ENCODE data around the gene PARP14. TPM values are rescaled to one million over a fixed set of nuclear protein-coding genes. Genes with fewer than 3 reads are reported as not detected.
"Not testable (repeated sequence)": the region's sequence is repeated elsewhere in the genome, so short reads cannot be mapped to it uniquely, and the experiment has no call there.

PARP14 gene
- total RNA-seq, 2 experiments from 2014 or later: 29.0 to 31.6 TPM

DNA sequence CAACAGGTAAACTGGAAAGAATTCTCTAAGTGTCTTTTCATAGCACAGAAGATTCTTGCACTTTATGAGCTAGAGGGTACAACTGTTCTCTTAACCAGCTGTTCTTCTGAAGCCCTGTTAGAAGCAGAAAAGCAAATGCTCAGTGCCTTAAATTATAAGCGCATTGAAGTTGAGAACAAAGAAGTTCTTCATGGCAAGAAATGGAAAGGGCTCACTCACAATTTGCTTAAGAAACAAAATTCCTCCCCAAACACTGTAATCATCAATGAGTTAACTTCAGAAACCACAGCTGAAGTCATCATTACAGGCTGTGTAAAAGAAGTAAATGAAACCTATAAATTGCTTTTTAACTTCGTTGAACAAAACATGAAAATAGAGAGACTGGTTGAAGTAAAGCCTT is 19.6 kb downstream of the PARP14 start:
- H3K4me3 Mint-ChIP-seq: no peak overlapping the region
- H3K36me3 Mint-ChIP-seq (ENCODE audit: low read depth): peaks cover 93% of the 10 kb centered on the region
- CTCF ChIA-PET: no interaction called here
- no peak overlapping the region for H3K27ac ChIP-seq (ENCODE audit: low read depth in 1 of 2, low read length in 2 of 2)
- no peaks in the 10 kb centered on the region for H3K9me3 ChIP-seq (ENCODE audit: control insufficient read depth in 1 of 2, insufficient read depth in 1 of 2, low read length in 2 of 2)
- H3K4me3 ChIP-seq (ENCODE audit: low read length): no peak overlapping the region
- ATAC-seq (ENCODE audit: poor library complexity): no peak
- peaks cover 8% of the 10 kb centered on the region for H3K4me1 Mint-ChIP-seq (ENCODE audit: low read depth)
- no peaks in the 10 kb centered on the region for H3K4me1 ChIP-seq (ENCODE audit: insufficient read depth, low read length)
- no peaks in the 10 kb centered on the region for H3K27me3 Mint-ChIP-seq
- TF ChIP-seq, protein P1, sequence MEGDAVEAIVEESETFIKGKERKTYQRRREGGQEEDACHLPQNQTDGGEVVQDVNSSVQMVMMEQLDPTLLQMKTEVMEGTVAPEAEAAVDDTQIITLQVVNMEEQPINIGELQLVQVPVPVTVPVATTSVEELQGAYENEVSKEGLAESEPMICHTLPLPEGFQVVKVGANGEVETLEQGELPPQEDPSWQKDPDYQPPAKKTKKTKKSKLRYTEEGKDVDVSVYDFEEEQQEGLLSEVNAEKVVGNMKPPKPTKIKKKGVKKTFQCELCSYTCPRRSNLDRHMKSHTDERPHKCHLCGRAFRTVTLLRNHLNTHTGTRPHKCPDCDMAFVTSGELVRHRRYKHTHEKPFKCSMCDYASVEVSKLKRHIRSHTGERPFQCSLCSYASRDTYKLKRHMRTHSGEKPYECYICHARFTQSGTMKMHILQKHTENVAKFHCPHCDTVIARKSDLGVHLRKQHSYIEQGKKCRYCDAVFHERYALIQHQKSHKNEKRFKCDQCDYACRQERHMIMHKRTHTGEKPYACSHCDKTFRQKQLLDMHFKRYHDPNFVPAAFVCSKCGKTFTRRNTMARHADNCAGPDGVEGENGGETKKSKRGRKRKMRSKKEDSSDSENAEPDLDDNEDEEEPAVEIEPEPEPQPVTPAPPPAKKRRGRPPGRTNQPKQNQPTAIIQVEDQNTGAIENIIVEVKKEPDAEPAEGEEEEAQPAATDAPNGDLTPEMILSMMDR (IDR thresholded peaks at IDR 0.05): no peak
- H3K36me3 ChIP-seq (ENCODE audit: insufficient read depth, low read length): peaks cover 91% of the 10 kb centered on the region
- DNase-seq: no peak
- no peaks in the 10 kb centered on the region for H3K27me3 ChIP-seq (ENCODE audit: control insufficient read depth in 1 of 2, insufficient read depth in 2 of 2, low read length in 2 of 2)
- intact Hi-C loops (cut with DNase I, micrococcal nuclease): no loop called here
- H3K9me3 Mint-ChIP-seq: no peaks in the 10 kb centered on the region
- H3K27ac Mint-ChIP-seq: no peak overlapping the region
- POLR2A ChIA-PET: interaction anchor here (1.0 kb wide), 1 partner anchor 164 kb away, joined by 3 read pairs; no protein-coding TSS in a partner anchor

DNA sequence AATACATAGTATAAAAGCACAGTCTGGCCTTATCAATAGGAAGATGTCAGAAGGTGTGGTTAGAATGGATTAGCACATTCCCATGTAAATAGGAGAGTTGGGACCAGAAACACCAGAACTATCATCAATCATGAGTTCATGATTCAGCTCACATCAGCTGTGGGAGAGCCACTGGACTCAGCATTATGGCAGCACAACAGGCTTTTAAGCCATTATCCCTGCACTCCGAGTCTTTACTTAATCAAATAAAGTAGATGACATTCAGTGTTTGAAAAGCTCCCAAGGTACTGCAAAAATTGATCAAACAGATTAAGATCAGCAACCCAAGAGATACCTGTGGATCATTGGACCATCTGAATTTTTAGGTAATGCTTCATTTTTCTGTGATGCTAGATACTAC is 24.7 kb downstream of the PARP14 start:
- ChIA-PET POLR2A (no interaction called here), CTCF (no interaction called here)
- Mint-ChIP-seq H3K9me3 (no peaks in the 10 kb centered on the region), H3K27ac (no peak overlapping the region), H3K36me3 (ENCODE audit: low read depth) (peaks cover 93% of the 10 kb centered on the region), H3K4me3 (no peak overlapping the region), H3K4me1 (ENCODE audit: low read depth) (peaks cover 19% of the 10 kb centered on the region), H3K27me3 (no peaks in the 10 kb centered on the region)
- intact Hi-C loops (cut with DNase I, micrococcal nuclease): no loop called here
- peaks cover 70% of the 10 kb centered on the region for H3K36me3 ChIP-seq (ENCODE audit: insufficient read depth, low read length)
- no peak overlapping the region for H3K27ac ChIP-seq (ENCODE audit: low read depth in 1 of 2, low read length in 2 of 2)
- DNase-seq: no peak
- H3K4me3 ChIP-seq (ENCODE audit: low read length): no peak overlapping the region
- TF ChIP-seq, protein P1 (IDR thresholded peaks at IDR 0.05): no peak
- no peak for ATAC-seq (ENCODE audit: poor library complexity)
- H3K9me3 ChIP-seq (ENCODE audit: control insufficient read depth in 1 of 2, insufficient read depth in 1 of 2, low read length in 2 of 2): no peaks in the 10 kb centered on the region
- H3K27me3 ChIP-seq (ENCODE audit: control insufficient read depth in 1 of 2, insufficient read depth in 2 of 2, low read length in 2 of 2): no peaks in the 10 kb centered on the region
- H3K4me1 ChIP-seq (ENCODE audit: insufficient read depth, low read length): no peaks in the 10 kb centered on the region

DNA sequence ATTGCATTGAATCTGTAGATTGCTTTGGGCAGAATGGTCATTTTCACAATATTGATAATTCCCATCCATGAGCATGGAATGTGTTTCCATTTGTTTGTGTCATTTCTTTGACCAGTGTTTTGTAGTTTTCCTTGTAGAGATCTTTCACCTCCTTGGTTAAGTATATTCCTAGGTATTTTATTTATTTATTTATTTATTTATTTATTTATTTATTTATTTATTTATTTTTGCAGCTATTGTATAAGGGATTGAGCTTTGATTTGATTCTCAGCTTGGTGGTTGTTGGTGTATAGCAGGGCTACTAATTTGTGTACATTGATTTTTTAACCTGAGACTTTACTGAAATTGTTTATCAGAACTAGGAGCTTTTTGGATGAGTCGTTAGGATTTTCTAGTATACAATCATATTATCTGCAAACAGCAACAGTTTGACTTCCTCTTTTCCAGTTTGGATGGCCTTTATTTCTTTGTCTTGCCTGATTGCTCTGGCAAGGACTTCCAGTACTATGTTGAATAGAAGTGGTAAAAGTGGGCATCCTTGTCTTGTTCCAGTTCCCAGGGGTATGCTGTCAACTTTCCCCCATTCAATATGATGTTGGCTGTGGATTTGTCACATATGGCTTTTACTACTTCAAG is 30.1 kb downstream of the PARP14 start:
- H3K4me3 ChIP-seq (ENCODE audit: low read length); H3K27ac Mint-ChIP-seq; H3K9me3 ChIP-seq (ENCODE audit: control insufficient read depth in 1 of 2, insufficient read depth in 1 of 2, low read length in 2 of 2); H3K9me3 Mint-ChIP-seq; H3K27me3 Mint-ChIP-seq; H3K27ac ChIP-seq (ENCODE audit: low read depth in 1 of 2, low read length in 2 of 2); ATAC-seq (ENCODE audit: poor library complexity); DNase-seq; intact Hi-C loops (cut with DNase I, micrococcal nuclease); H3K27me3 ChIP-seq (ENCODE audit: control insufficient read depth in 1 of 2, insufficient read depth in 2 of 2, low read length in 2 of 2); CTCF ChIA-PET; POLR2A ChIA-PET; H3K4me1 ChIP-seq (ENCODE audit: insufficient read depth, low read length); H3K4me3 Mint-ChIP-seq: not testable (repeated sequence)
- Mint-ChIP-seq H3K36me3 (ENCODE audit: low read depth) (peaks cover 96% of the 10 kb centered on the region), H3K4me1 (ENCODE audit: low read depth) (peaks cover 36% of the 10 kb centered on the region)
- H3K36me3 ChIP-seq (ENCODE audit: insufficient read depth, low read length): peaks cover 63% of the 10 kb centered on the region

DNA sequence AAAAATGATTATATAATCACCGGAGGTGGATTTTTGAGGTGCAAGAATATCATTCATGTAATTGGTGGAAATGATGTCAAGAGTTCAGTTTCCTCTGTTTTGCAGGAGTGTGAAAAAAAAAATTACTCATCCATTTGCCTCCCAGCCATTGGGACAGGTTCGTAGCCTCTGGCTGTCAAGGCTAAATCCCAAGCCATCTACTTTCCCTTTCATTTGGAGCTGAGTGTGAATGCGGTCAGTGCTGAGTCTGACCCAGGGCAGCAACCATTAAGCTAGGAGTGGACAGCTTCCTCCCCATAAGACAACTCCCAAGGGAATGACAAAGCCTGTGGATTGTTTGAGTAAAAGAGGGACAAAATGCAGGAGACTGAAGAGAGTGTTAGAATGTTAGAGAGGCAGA is 33.6 kb downstream of the PARP14 start:
- no peaks in the 10 kb centered on the region for H3K4me1 ChIP-seq (ENCODE audit: insufficient read depth, low read length)
- no peak overlapping the region for H3K27ac ChIP-seq (ENCODE audit: low read depth in 1 of 2, low read length in 2 of 2)
- DNase-seq (no peak), ATAC-seq (ENCODE audit: poor library complexity) (no peak)
- H3K27me3 Mint-ChIP-seq: no peaks in the 10 kb centered on the region
- POLR2A ChIA-PET: no interaction called here
- no peak overlapping the region for H3K4me3 ChIP-seq (ENCODE audit: low read length)
- H3K4me3 Mint-ChIP-seq: no peak overlapping the region
- CTCF ChIA-PET: no interaction called here
- no peaks in the 10 kb centered on the region for H3K9me3 Mint-ChIP-seq
- peaks cover 76% of the 10 kb centered on the region for H3K36me3 ChIP-seq (ENCODE audit: insufficient read depth, low read length)
- H3K27ac Mint-ChIP-seq: no peak overlapping the region
- TF ChIP-seq, protein P1 (IDR thresholded peaks at IDR 0.05): no peak
- peaks cover 28% of the 10 kb centered on the region for H3K4me1 Mint-ChIP-seq (ENCODE audit: low read depth)
- intact Hi-C loops (cut with DNase I, micrococcal nuclease): no loop called here
- H3K9me3 ChIP-seq (ENCODE audit: control insufficient read depth in 1 of 2, insufficient read depth in 1 of 2, low read length in 2 of 2): no peaks in the 10 kb centered on the region
- peaks cover 96% of the 10 kb centered on the region for H3K36me3 Mint-ChIP-seq (ENCODE audit: low read depth)
- no peaks in the 10 kb centered on the region for H3K27me3 ChIP-seq (ENCODE audit: control insufficient read depth in 1 of 2, insufficient read depth in 2 of 2, low read length in 2 of 2)
